HUES48 (cell line): ENCODE measurements around the gene NQO1.
A peak's percentile ranks its signal among the peaks of the same experiment; 100 is the strongest.
"Not testable (repeated sequence)": the region's sequence is repeated elsewhere in the genome, so short reads cannot be mapped to it uniquely, and the experiment has no call there.

Source experiments
- H3K27ac ChIP-seq: one replicate; pipeline ENCODE4 v1.7.0; 2013; ENCODE audit warnings: low read depth, low read length, inconsistent platforms
- H3K27me3 ChIP-seq: 2 replicates; pipeline ENCODE4 v1.6.1; 2013; ENCODE audit warnings: mild to moderate bottlenecking, low read length; ENCODE audit not compliant: control insufficient read depth, insufficient read depth
- H3K36me3 ChIP-seq: 2 replicates; pipeline ENCODE4 v1.6.1; 2013; ENCODE audit warnings: low read length; ENCODE audit not compliant: control insufficient read depth, insufficient read depth
- H3K4me1 ChIP-seq: 2 replicates; pipeline ENCODE4 v1.6.1; 2013; ENCODE audit warnings: mild to moderate bottlenecking, low read length; ENCODE audit not compliant: control insufficient read depth, insufficient read depth
- H3K4me3 ChIP-seq: 2 replicates; pipeline ENCODE4 v1.5.1; 2013; ENCODE audit warnings: mild to moderate bottlenecking, low read depth, low read length
- H3K9ac ChIP-seq: 2 replicates; pipeline ENCODE4 v1.6.1; 2013; ENCODE audit warnings: mild to moderate bottlenecking, low read depth, low read length, moderate library complexity
- H3K9me3 ChIP-seq: 2 replicates; pipeline ENCODE4 v1.6.1; 2013; ENCODE audit warnings: low read length; ENCODE audit not compliant: control insufficient read depth, insufficient read depth

Gene NQO1

GRCh38 chr16:69741519-69741918 lies 15.2 kb upstream of the NQO1 start:
- Histone ChIP-seq H3K27ac (no peak overlapping the region), H3K36me3 (peaks cover 72% of the 10 kb centered on the region), H3K27me3 (no peaks in the 10 kb centered on the region), H3K4me3 (no peak overlapping the region), H3K4me1 (no peaks in the 10 kb centered on the region), H3K9ac (no peak overlapping the region), H3K9me3 (no peaks in the 10 kb centered on the region)

GRCh38 chr16:69732101-69732500 lies 5.7 kb upstream of the NQO1 start:
- no peak overlapping the region for H3K9ac ChIP-seq
- no peaks in the 10 kb centered on the region for H3K36me3 ChIP-seq
- H3K27ac ChIP-seq: no peak overlapping the region
- H3K4me3 ChIP-seq: no peak overlapping the region
- 0 out of 2 replicates have a peak, but pooled peaks cover under 1% of the 10 kb centered on the region for H3K4me1 ChIP-seq
- no peaks in the 10 kb centered on the region for H3K27me3 ChIP-seq
- H3K9me3 ChIP-seq: no peaks in the 10 kb centered on the region

- H3K9ac ChIP-seq, H3K27ac ChIP-seq, H3K4me3 ChIP-seq, H3K9me3 ChIP-seq, H3K4me1 ChIP-seq, H3K36me3 ChIP-seq, H3K27me3 ChIP-seq: not testable (repeated sequence)
Observed at GRCh38 chr16:69731280-69731679, 4.9 kb upstream of the NQO1 start.

GRCh38 chr16:69729030-69729429 lies 2.7 kb upstream of the NQO1 start:
- peaks cover 18% of the 10 kb centered on the region for H3K4me1 ChIP-seq
- not testable (repeated sequence) for H3K27me3 ChIP-seq, H3K9me3 ChIP-seq, H3K4me3 ChIP-seq, H3K36me3 ChIP-seq, H3K27ac ChIP-seq, H3K9ac ChIP-seq

- Histone ChIP-seq H3K27me3 (no peaks in the 10 kb centered on the region), H3K9ac (no peak overlapping the region), H3K4me1 (peaks cover 18% of the 10 kb centered on the region), H3K4me3 (no peak overlapping the region), H3K27ac (no peak overlapping the region), H3K9me3 (no peaks in the 10 kb centered on the region), H3K36me3 (no peaks in the 10 kb centered on the region)
Observed at GRCh38 chr16:69727916-69728270, 1.5 kb upstream of the NQO1 start.

GRCh38 chr16:69725480-69726312 lies 664 bp downstream of the NQO1 start:
- no peaks in the 10 kb centered on the region for H3K9me3 ChIP-seq
- H3K27me3 ChIP-seq: no peaks in the 10 kb centered on the region
- H3K36me3 ChIP-seq: no peaks in the 10 kb centered on the region
- H3K27ac ChIP-seq: peak overlapping the region; percentile 97
- H3K9ac ChIP-seq: peak overlapping the region; percentile 85
- H3K4me1 ChIP-seq: peaks cover 18% of the 10 kb centered on the region
- peak overlapping the region; percentile 70 for H3K4me3 ChIP-seq

- H3K36me3 ChIP-seq: no peaks in the 10 kb centered on the region
- H3K27ac ChIP-seq: peak overlapping the region; percentile 21
- peak overlapping the region; percentile 70; the same call in 1 of the 2 replicates for H3K4me3 ChIP-seq
- peak overlapping the region; percentile 11; the same call in 1 of the 2 replicates for H3K9ac ChIP-seq
- H3K9me3 ChIP-seq: no peaks in the 10 kb centered on the region
- no peaks in the 10 kb centered on the region for H3K27me3 ChIP-seq
- peaks cover 18% of the 10 kb centered on the region for H3K4me1 ChIP-seq
Observed at GRCh38 chr16:69724981-69725479, 1.3 kb downstream of the NQO1 start.

GRCh38 chr16:69724414-69724873 lies 1.9 kb downstream of the NQO1 start:
- no peaks in the 10 kb centered on the region for H3K27me3 ChIP-seq
- H3K4me3 ChIP-seq: no peak overlapping the region
- H3K27ac ChIP-seq: no peak overlapping the region
- no peaks in the 10 kb centered on the region for H3K36me3 ChIP-seq
- peaks cover 18% of the 10 kb centered on the region for H3K4me1 ChIP-seq
- no peak overlapping the region for H3K9ac ChIP-seq
- H3K9me3 ChIP-seq: no peaks in the 10 kb centered on the region

GRCh38 chr16:69721441-69721957 lies 4.9 kb downstream of the NQO1 start:
- H3K9me3 ChIP-seq: no peaks in the 10 kb centered on the region
- no peaks in the 10 kb centered on the region for H3K27me3 ChIP-seq
- no peak overlapping the region for H3K9ac ChIP-seq
- H3K27ac ChIP-seq: no peak overlapping the region
- H3K4me3 ChIP-seq: no peak overlapping the region
- peaks cover 16% of the 10 kb centered on the region for H3K36me3 ChIP-seq
- H3K4me1 ChIP-seq: peaks cover 14% of the 10 kb centered on the region

- H3K9ac ChIP-seq: no peak overlapping the region
Observed at GRCh38 chr16:69720822-69721430, 5.4 kb downstream of the NQO1 start.

More at GRCh38 chr16:69720822-69721430, 5.4 kb downstream of the NQO1 start:
- peaks cover 16% of the 10 kb centered on the region for H3K36me3 ChIP-seq
- peaks cover 12% of the 10 kb centered on the region for H3K4me1 ChIP-seq
- no peaks in the 10 kb centered on the region for H3K27me3 ChIP-seq
- no peak overlapping the region for H3K4me3 ChIP-seq
- no peaks in the 10 kb centered on the region for H3K9me3 ChIP-seq
- H3K27ac ChIP-seq: no peak overlapping the region
